ENCODE measurements around the gene SRSF3.

DNA sequence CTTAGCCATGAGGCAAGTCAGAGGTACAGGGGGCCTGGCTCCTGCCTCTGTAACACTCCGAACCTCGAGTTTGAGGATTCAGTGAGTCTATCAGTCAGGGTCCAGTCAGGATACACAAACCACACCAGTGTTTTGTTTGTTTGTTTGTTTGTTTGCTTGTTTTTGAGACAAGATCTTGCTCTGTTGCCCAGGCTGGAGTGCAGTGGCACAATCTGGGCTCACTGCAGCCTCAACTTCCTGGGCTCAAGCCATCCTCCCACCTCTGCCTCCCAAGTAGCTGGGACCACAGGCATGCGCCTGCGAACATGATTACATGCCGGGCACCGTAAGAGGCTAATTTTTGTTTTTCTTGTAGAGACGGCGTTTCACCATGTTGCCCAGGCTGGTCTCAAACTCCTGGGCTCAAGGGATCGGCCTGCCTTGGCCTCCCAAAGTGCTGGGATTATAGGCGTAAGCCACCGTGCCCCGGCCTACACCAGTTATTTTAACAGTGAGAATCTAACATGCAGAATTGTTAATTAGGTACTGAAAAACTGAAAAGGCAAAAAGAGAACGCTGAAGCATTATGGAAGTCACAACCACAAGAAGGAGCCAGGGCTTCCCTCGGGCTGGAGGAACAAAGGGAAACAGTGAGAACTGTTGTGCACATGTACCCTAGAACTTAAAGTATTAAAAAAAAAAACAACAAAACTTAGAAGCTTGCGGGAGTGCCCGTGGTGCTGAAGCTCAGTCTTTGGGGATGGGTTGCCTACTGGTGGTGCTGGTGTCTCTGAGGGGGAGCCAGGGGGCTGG is 40.4 kb downstream of the SRSF3 start:
- TF ChIP-seq EZH2phosphoT487 (conservative IDR thresholded peaks at IDR 0.05; ENCODE audit: low read length) = no peak
- TF ChIP-seq, protein P1, sequence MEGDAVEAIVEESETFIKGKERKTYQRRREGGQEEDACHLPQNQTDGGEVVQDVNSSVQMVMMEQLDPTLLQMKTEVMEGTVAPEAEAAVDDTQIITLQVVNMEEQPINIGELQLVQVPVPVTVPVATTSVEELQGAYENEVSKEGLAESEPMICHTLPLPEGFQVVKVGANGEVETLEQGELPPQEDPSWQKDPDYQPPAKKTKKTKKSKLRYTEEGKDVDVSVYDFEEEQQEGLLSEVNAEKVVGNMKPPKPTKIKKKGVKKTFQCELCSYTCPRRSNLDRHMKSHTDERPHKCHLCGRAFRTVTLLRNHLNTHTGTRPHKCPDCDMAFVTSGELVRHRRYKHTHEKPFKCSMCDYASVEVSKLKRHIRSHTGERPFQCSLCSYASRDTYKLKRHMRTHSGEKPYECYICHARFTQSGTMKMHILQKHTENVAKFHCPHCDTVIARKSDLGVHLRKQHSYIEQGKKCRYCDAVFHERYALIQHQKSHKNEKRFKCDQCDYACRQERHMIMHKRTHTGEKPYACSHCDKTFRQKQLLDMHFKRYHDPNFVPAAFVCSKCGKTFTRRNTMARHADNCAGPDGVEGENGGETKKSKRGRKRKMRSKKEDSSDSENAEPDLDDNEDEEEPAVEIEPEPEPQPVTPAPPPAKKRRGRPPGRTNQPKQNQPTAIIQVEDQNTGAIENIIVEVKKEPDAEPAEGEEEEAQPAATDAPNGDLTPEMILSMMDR (IDR thresholded peaks at IDR 0.05; ENCODE audit: insufficient read depth, low read length, poor library complexity, severe bottlenecking) = no peak

Data from SU-DHL-6 (cell line).